ENCODE measurements around the gene GGA3.

GGA3 gene

GRCh38 chr17:75194879-75195278 lies 66.5 kb downstream of the GGA3 start:
- DNase-seq (ENCODE audit: low read depth), result no peak
- TF ChIP-seq, protein P1, sequence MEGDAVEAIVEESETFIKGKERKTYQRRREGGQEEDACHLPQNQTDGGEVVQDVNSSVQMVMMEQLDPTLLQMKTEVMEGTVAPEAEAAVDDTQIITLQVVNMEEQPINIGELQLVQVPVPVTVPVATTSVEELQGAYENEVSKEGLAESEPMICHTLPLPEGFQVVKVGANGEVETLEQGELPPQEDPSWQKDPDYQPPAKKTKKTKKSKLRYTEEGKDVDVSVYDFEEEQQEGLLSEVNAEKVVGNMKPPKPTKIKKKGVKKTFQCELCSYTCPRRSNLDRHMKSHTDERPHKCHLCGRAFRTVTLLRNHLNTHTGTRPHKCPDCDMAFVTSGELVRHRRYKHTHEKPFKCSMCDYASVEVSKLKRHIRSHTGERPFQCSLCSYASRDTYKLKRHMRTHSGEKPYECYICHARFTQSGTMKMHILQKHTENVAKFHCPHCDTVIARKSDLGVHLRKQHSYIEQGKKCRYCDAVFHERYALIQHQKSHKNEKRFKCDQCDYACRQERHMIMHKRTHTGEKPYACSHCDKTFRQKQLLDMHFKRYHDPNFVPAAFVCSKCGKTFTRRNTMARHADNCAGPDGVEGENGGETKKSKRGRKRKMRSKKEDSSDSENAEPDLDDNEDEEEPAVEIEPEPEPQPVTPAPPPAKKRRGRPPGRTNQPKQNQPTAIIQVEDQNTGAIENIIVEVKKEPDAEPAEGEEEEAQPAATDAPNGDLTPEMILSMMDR (IDR thresholded peaks at IDR 0.05; ENCODE audit: insufficient read depth, low read depth, low read length, missing control alignments), result no peak
- no peak overlapping the region for H3K4me3 ChIP-seq (ENCODE audit: low read depth, low read length)

DNA sequence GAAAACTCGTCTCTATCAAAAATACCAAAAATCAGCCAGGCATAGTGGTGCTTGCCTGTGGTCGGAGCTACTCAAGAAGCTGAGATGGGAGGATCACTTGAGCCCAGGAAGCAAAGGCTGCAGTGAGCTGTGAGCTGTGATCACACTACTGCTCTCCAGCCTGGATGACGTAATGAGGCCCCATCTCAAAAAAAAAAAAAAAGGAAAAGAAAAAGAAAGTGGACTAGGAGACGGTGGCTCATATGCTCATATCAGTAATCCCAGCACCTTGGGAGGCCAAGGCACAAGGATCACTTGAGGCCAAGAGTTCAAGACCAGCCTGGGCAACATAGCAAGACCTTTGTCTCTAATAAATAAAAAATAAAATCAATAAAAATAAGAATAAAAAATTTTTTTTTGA lies 69.8 kb downstream of the GGA3 start:
- TF ChIP-seq, protein P1 (IDR thresholded peaks at IDR 0.05; ENCODE audit: insufficient read depth, low read depth, low read length, missing control alignments), result no peak
- DNase-seq (ENCODE audit: low read depth), result no peak
- no peak overlapping the region for H3K4me3 ChIP-seq (ENCODE audit: low read depth, low read length)

GRCh38 chr17:75188614-75189013 lies 72.8 kb downstream of the GGA3 start:
- no peak for DNase-seq (ENCODE audit: low read depth)
- H3K4me3 ChIP-seq (ENCODE audit: low read depth, low read length), result no peak overlapping the region
- TF ChIP-seq, protein P1 (IDR thresholded peaks at IDR 0.05; ENCODE audit: insufficient read depth, low read depth, low read length, missing control alignments), result no peak
